ENCODE measurements around the gene RNU5B-1. TPM values are rescaled to one million over a fixed set of nuclear protein-coding genes. Genes with fewer than 3 reads are reported as not detected.

The RNU5B-1 gene
- total RNA-seq, 2 experiments from 2014 or later: 23.7 to 34.8 TPM

- CTCF ChIA-PET: interaction anchor here (1.4 kb wide), 1 partner anchor 19 kb away, joined by 3 read pairs; no protein-coding TSS in a partner anchor
- no peak for TF ChIP-seq CTCF (IDR thresholded peaks at IDR 0.05)
- Histone ChIP-seq H3K4me3 (ENCODE audit: low read length) (no peak overlapping the region), H3K27me3 (ENCODE audit: control insufficient read depth in 1 of 2, insufficient read depth in 2 of 2, low read length in 2 of 2) (peaks cover 0 to 5% of the 10 kb centered on the region in 2 experiments), H3K9me3 (ENCODE audit: control insufficient read depth in 1 of 2, insufficient read depth in 1 of 2, low read length in 2 of 2) (peaks cover 0 to 4% of the 10 kb centered on the region in 2 experiments), H3K36me3 (ENCODE audit: insufficient read depth, low read length) (no peaks in the 10 kb centered on the region), H3K4me1 (ENCODE audit: insufficient read depth, low read length) (no peaks in the 10 kb centered on the region), H3K27ac (ENCODE audit: low read depth in 1 of 2, low read length in 2 of 2) (no peak overlapping the region)
- DNase-seq: no peak
- Mint-ChIP-seq H3K9me3 (no peaks in the 10 kb centered on the region), H3K36me3 (ENCODE audit: low read depth) (no peaks in the 10 kb centered on the region), H3K27me3 (peaks cover 5% of the 10 kb centered on the region), H3K27ac (no peak overlapping the region), H3K4me1 (ENCODE audit: low read depth) (no peaks in the 10 kb centered on the region), H3K4me3 (no peak overlapping the region)
- intact Hi-C loops (cut with DNase I, micrococcal nuclease): no loop called here
- POLR2A ChIA-PET: no interaction called here
- no peak for ATAC-seq (ENCODE audit: poor library complexity)
These were observed 33.1 kb downstream of the RNU5B-1 start for GRCh38 chr15:65337436-65338070.

GRCh38 chr15:65338366-65338765 is 33.9 kb downstream of the RNU5B-1 start:
- TF ChIP-seq CTCF (IDR thresholded peaks at IDR 0.05): no peak
- no peak overlapping the region for H3K4me3 ChIP-seq (ENCODE audit: low read length)
- H3K4me1 ChIP-seq (ENCODE audit: insufficient read depth, low read length): no peaks in the 10 kb centered on the region
- Mint-ChIP-seq H3K27ac (no peak overlapping the region), H3K27me3 (peaks cover 5% of the 10 kb centered on the region), H3K36me3 (ENCODE audit: low read depth) (no peaks in the 10 kb centered on the region), H3K4me1 (ENCODE audit: low read depth) (no peaks in the 10 kb centered on the region), H3K9me3 (no peaks in the 10 kb centered on the region), H3K4me3 (no peak overlapping the region)
- H3K27ac ChIP-seq (ENCODE audit: low read depth in 1 of 2, low read length in 2 of 2): no peak overlapping the region
- H3K36me3 ChIP-seq (ENCODE audit: insufficient read depth, low read length): no peaks in the 10 kb centered on the region
- ChIA-PET POLR2A (no interaction called here), CTCF (interaction anchor here (1.4 kb wide), 1 partner anchor 20 kb away, joined by 3 read pairs; no protein-coding TSS in a partner anchor)
- intact Hi-C loops (cut with DNase I, micrococcal nuclease): no loop called here
- H3K9me3 ChIP-seq (ENCODE audit: control insufficient read depth in 1 of 2, insufficient read depth in 1 of 2, low read length in 2 of 2): peaks cover 0 to 4% of the 10 kb centered on the region in 2 experiments
- peaks cover 0 to 5% of the 10 kb centered on the region in 2 experiments for H3K27me3 ChIP-seq (ENCODE audit: control insufficient read depth in 1 of 2, insufficient read depth in 2 of 2, low read length in 2 of 2)
- no peak for DNase-seq
- no peak for ATAC-seq (ENCODE audit: poor library complexity)

- TF ChIP-seq CTCF (IDR thresholded peaks at IDR 0.05): no peak
- Mint-ChIP-seq H3K27ac (no peak overlapping the region), H3K9me3 (no peaks in the 10 kb centered on the region), H3K4me3 (no peak overlapping the region), H3K36me3 (ENCODE audit: low read depth) (no peaks in the 10 kb centered on the region), H3K4me1 (ENCODE audit: low read depth) (no peaks in the 10 kb centered on the region), H3K27me3 (peaks cover 5% of the 10 kb centered on the region)
- ChIA-PET POLR2A (no interaction called here), CTCF (interaction anchor here (0.6 to 1.4 kb wide), 2 partner anchors 20 to 59 kb away, joined by 3 read pairs; no protein-coding TSS in a partner anchor)
- Histone ChIP-seq H3K27ac (ENCODE audit: low read depth in 1 of 2, low read length in 2 of 2) (no peak overlapping the region), H3K27me3 (ENCODE audit: control insufficient read depth in 1 of 2, insufficient read depth in 2 of 2, low read length in 2 of 2) (peaks cover 3 to 5% of the 10 kb centered on the region in 2 experiments), H3K4me1 (ENCODE audit: insufficient read depth, low read length) (no peaks in the 10 kb centered on the region), H3K9me3 (ENCODE audit: control insufficient read depth in 1 of 2, insufficient read depth in 1 of 2, low read length in 2 of 2) (peaks cover 0 to 4% of the 10 kb centered on the region in 2 experiments), H3K36me3 (ENCODE audit: insufficient read depth, low read length) (no peaks in the 10 kb centered on the region), H3K4me3 (ENCODE audit: low read length) (no peak overlapping the region)
- DNase-seq (no peak), ATAC-seq (ENCODE audit: poor library complexity) (no peak)
- intact Hi-C loops (cut with DNase I, micrococcal nuclease): no loop called here
These were observed 34.3 kb downstream of the RNU5B-1 start for GRCh38 chr15:65338823-65339222.

Measured in CD4-positive, alpha-beta T cell (primary cell).